ENCODE measurements around the gene ATRN. TPM values are rescaled to one million over a fixed set of nuclear protein-coding genes. Genes with fewer than 3 reads are reported as not detected.
"Not testable (repeated sequence)": the region's sequence is repeated elsewhere in the genome, so short reads cannot be mapped to it uniquely, and the experiment has no call there.

The ATRN gene
- total RNA-seq, 2 donors from 2014 or later, result 17.0 to 23.1 TPM

DNA sequence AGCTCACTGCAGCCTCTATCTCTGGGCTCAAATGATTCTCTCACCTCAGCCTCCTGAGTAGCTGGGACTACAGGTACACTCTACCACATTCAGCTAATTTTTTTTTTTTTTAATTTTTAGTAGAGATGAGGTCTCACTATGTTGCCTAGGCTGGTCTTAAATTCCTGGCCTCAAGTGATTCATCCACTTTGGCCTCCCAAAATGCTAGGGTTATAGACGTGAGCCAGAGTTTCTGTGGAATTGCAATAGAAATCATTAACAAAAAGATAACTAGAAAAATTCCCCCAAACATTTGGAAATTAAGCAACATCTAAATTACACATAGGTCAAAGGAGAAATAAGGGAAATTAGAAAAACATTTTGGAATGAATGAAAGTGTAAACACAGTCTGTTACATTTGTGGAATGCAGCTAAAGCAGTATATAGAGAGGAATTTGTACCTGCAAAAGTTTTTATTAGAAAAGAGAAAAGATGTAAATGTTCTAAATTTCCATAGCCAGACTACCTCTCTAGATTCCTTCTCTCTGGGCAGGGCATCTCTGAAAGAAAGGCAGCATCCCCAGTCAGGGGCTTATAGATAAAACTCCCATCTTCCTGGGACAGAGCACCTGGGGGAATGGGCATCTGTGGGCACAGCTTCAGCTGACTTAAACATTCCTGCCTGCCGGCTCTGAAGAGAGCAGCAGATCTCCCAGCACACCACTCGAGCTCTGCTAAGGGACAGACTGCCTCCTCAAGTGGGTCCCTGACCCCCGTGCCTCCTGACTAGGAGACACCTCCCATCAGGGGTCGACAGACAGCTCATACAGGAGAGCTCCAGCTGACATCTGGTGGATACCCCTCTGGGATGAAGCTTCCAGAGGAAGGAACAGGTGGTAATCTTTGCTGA, 51.3 kb downstream of the ATRN start:
- Histone ChIP-seq H3K9ac (ENCODE audit: low read depth in 2 of 2, low read length in 2 of 2) (no peak overlapping the region), H3K27me3 (no peaks in the 10 kb centered on the region), H3K4me3 (no peak overlapping the region), H3K4me1 (no peaks in the 10 kb centered on the region), H3K27ac (no peak overlapping the region), H3K9me3 (no peaks in the 10 kb centered on the region), H3K36me3 (no peaks in the 10 kb centered on the region)
- intact Hi-C loops (cut with DNase I), result no loop called here
- TF ChIP-seq, protein P1, sequence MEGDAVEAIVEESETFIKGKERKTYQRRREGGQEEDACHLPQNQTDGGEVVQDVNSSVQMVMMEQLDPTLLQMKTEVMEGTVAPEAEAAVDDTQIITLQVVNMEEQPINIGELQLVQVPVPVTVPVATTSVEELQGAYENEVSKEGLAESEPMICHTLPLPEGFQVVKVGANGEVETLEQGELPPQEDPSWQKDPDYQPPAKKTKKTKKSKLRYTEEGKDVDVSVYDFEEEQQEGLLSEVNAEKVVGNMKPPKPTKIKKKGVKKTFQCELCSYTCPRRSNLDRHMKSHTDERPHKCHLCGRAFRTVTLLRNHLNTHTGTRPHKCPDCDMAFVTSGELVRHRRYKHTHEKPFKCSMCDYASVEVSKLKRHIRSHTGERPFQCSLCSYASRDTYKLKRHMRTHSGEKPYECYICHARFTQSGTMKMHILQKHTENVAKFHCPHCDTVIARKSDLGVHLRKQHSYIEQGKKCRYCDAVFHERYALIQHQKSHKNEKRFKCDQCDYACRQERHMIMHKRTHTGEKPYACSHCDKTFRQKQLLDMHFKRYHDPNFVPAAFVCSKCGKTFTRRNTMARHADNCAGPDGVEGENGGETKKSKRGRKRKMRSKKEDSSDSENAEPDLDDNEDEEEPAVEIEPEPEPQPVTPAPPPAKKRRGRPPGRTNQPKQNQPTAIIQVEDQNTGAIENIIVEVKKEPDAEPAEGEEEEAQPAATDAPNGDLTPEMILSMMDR (IDR thresholded peaks at IDR 0.05), result no peak
- no peak for DNase-seq

DNA sequence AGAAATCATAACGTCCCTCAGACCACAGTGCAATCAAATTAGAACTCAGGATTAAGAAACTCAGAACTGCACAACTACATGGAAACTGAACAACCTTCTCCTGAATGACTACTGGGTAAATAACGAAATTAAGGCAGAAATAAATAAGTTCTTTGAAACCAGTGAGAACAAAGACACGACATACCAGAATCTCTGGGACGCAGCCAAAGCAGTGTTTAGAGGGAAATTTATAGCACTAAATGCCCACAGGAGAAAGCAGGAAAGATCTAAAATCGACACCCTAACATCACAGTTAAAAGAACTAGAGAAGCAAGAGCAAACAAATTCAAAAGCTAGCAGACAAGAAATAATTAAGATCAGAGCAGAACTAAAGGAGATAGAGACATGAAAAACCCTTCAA, 53.9 kb downstream of the ATRN start:
- H3K4me1 ChIP-seq; H3K9ac ChIP-seq (ENCODE audit: low read depth in 2 of 2, low read length in 2 of 2); intact Hi-C loops (cut with DNase I); H3K27ac ChIP-seq; H3K36me3 ChIP-seq; H3K27me3 ChIP-seq; H3K9me3 ChIP-seq; H3K4me3 ChIP-seq; DNase-seq: not testable (repeated sequence)

DNA sequence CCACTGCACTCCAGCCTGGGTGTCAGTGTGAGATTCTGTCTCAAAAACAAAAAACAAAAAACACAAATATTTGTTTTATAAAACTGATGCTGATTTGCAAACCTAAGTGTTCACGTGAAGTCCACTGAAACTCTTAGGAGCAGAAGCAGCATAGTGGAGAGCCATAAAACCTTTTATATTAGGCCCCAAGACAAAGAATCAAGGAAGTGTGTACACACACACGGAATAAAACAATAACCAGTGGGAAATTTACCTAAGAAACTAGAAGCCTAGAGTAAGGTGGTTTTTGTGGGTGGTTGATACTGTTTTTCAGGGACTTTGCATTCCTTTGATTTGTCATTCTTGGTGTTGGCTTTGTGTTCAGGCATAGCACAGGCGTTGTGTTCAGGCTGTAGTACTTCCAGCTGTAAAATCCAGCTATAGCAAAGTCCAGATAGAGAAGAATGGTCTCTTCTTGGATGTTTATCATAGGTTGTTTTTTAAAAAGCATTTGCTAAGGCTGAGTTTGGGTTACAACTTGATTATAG, 61.3 kb downstream of the ATRN start:
- intact Hi-C loops (cut with DNase I), result no loop called here
- Histone ChIP-seq H3K36me3 (no peaks in the 10 kb centered on the region), H3K27me3 (no peaks in the 10 kb centered on the region), H3K4me1 (no peaks in the 10 kb centered on the region), H3K4me3 (no peak overlapping the region), H3K27ac (no peak overlapping the region), H3K9ac (ENCODE audit: low read depth in 2 of 2, low read length in 2 of 2) (no peak overlapping the region), H3K9me3 (no peaks in the 10 kb centered on the region)
- TF ChIP-seq, protein P1 (IDR thresholded peaks at IDR 0.05), result no peak
- DNase-seq, result no peak

GRCh38 chr20:3537733-3538132, 66.9 kb downstream of the ATRN start:
- H3K4me3 ChIP-seq; H3K9me3 ChIP-seq; H3K4me1 ChIP-seq; intact Hi-C loops (cut with DNase I); H3K27me3 ChIP-seq; DNase-seq; H3K36me3 ChIP-seq; H3K9ac ChIP-seq (ENCODE audit: low read depth in 2 of 2, low read length in 2 of 2); H3K27ac ChIP-seq: not testable (repeated sequence)

DNA sequence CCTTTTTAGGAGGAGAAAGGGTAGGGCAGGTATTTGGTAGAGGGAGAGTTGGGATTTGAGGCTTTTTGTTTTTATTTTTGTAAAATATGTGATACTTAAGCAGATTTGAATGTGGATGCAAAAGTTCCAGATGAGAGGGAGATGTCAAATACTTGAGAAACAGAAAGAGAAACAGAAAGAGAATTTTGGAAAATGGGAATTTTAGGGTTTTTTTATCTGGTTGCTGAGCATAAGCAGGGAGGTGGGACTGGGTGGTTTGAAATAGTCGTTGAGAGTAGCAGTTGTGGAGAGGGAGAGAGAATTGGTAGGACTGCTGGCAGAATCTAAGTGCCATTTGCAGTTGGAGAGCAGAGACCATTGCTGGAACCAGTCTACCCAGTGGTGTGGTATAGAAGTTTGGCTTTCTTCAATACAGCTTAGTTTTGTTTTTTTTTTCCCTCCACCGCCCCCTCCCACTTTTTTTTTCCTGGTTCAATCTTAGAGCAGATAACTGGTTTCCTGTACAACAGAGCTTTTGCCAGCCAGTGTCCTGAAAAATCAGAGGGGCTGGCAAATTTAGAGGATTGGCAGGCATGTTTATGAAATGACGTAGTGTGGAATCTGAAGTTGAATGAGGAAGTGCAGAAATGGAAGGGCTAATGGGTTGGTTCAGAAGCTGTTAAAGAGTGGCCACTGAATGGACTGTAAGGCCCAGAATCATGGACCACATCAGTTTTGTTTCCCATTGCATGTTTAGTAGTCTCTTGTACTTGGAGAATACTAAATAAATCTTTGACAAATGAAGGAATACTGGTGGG, 68.7 kb downstream of the ATRN start:
- DNase-seq, result no peak
- Histone ChIP-seq H3K27me3 (no peaks in the 10 kb centered on the region), H3K9me3 (no peaks in the 10 kb centered on the region), H3K27ac (no peak overlapping the region), H3K36me3 (no peaks in the 10 kb centered on the region), H3K4me3 (no peak overlapping the region), H3K9ac (ENCODE audit: low read depth in 2 of 2, low read length in 2 of 2) (no peak overlapping the region), H3K4me1 (no peaks in the 10 kb centered on the region)
- intact Hi-C loops (cut with DNase I), result no loop called here
- TF ChIP-seq, protein P1 (IDR thresholded peaks at IDR 0.05), result no peak

DNA sequence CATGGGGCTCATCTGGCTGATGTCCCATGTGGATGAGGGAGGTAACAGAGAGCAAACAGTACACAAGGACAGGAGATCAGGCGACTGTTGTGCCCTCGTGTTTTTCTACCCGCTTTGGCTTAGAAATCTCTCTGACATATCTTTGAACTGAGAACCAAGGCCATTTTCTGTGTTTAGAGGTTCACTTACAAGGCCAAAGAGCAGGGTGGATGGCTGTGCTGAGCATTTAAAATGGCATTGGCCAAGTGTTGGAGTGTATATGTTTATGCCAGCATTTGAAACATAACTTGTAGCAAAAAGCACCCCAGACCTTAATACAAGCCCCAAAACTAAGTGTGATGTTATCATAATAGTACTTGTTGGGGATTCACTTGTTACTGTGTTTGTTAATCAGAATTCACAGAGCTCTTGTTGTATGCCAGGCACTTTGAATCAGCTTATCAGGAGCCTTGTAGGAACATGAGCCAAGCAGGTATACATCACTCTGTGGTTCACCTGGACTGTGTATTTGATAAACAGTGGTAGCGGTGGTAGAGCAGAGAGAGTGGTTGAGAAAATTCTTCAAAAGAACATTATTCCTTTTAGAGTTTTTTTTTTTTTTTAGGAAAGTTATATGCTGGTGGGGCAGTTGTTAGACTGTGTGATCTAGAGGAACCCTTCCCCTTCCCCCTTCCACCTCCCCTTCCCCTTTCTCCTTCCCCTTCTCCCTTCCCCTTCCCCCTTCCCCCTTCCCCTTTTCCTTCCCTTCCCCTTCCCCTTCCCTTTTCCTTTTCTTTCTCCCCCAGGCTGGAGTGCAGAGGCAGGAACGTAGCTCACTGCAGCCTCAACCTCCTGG, 71.3 kb downstream of the ATRN start:
- Histone ChIP-seq H3K9ac (ENCODE audit: low read depth in 2 of 2, low read length in 2 of 2) (no peak overlapping the region), H3K4me3 (no peak overlapping the region), H3K4me1 (no peaks in the 10 kb centered on the region), H3K27ac (no peak overlapping the region), H3K9me3 (no peaks in the 10 kb centered on the region), H3K36me3 (no peaks in the 10 kb centered on the region), H3K27me3 (no peaks in the 10 kb centered on the region)
- TF ChIP-seq, protein P1 (IDR thresholded peaks at IDR 0.05), result no peak
- no peak for DNase-seq
- intact Hi-C loops (cut with DNase I), result no loop called here
